ENCODE data around the gene AQP10. TPM values are rescaled to one million over a fixed set of nuclear protein-coding genes. Genes with fewer than 3 reads are reported as not detected.

Gene AQP10
- total RNA-seq, 4 donors from 2014 or later = not detected

DNA sequence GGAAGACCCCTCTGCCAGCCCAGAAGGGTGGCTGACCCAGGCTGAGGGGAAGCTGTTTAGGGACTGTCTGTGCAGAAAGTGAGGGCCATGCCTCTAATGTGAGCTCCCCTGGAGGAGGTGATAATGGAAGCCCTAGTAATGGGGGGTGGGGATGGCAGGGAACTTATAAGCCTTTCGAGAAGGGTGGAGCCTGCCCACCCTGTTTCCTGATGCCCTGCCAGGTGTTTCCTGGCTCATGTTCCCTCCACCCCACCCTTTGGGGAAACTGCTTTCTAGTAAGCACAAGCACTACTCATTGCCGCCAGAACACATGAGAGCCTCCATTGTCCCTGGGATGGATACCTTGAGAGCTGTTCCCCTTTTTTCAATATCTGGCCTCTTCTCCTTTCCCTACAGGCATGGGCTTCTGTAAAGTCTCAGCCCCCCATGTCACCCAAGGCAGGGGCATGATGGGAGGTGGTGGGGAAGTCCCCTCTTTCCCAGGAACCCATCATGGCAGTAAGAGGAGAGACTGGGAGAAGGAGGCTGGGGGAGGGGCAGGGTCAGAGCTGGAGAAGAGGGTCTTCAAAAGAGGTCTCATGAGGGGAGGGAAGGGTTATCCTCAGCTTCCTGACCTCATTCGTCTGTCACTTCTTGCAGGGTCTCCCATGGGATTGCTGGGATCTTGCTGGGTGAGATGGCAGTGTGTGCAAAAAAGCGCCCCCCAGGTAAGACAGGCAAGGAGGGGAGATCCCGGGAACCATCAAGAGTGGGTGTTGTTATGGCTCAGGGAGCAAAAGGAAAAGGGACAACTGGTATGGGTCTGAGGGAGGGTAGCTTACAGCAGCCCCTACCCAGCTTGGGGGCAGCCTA, 6.8 kb downstream of the AQP10 start:
- H3K4me3 ChIP-seq (ENCODE audit: low read depth, poor library complexity, severe bottlenecking) = no peak overlapping the region
- DNase-seq (ENCODE audit: low spot score in 2 of 2) = peak in 1 of 2 donors; percentile 84
- WGBS, 2 donors = 13 to 21% methylated on average over 5 of the region's 5 CpGs
- TF ChIP-seq POLR2A (IDR thresholded peaks at IDR 0.05) = no peak
- intact Hi-C loops (cut with DNase I; ENCODE audit: low total_unique reads) = no loop called here

DNA sequence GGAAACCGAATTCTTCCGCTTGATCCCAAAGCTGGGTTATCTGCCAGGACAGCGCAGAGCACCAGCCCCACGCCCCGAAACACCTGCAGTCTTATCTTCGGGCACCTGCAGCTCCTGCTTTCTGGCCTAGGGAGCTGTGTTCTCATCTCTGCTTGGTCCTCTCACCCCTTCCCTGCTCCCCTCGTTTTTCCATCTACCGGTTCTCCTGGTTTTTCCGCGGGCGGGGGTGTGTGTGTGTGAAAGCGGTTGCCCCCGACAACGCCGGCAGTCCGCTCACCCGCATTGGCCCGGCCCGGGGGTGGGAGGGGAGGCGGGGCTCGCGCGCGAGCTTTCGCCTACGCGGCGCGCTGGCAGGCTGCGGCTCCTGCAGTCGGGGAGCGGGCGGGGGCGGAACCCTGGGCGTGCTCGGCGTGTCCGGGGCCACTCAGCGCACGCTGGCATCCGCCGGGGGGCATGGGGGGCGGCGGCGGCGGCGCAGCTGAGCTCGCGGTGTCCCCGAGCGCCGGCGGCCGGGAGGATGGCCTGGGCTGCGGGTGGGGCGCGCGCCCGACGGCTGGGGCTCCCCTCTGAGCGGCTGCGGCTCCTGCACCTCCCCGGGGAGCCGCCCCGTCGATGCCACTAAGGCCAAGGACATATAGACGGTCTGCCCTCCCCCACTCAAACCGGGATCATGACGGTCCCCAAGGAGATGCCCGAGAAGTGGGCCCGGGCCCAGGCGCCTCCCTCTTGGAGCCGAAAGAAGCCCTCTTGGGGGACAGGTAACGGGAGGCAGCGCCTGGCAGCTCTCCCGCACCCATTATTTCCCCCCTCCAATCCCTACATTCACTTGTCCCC, 7.6 kb downstream of the AQP10 start:
- intact Hi-C loops (cut with DNase I; ENCODE audit: low total_unique reads) = no loop called here
- no peak overlapping the region for H3K4me3 ChIP-seq (ENCODE audit: low read depth, poor library complexity, severe bottlenecking)
- no peak for TF ChIP-seq POLR2A (IDR thresholded peaks at IDR 0.05)
- TF ChIP-seq, protein P1, sequence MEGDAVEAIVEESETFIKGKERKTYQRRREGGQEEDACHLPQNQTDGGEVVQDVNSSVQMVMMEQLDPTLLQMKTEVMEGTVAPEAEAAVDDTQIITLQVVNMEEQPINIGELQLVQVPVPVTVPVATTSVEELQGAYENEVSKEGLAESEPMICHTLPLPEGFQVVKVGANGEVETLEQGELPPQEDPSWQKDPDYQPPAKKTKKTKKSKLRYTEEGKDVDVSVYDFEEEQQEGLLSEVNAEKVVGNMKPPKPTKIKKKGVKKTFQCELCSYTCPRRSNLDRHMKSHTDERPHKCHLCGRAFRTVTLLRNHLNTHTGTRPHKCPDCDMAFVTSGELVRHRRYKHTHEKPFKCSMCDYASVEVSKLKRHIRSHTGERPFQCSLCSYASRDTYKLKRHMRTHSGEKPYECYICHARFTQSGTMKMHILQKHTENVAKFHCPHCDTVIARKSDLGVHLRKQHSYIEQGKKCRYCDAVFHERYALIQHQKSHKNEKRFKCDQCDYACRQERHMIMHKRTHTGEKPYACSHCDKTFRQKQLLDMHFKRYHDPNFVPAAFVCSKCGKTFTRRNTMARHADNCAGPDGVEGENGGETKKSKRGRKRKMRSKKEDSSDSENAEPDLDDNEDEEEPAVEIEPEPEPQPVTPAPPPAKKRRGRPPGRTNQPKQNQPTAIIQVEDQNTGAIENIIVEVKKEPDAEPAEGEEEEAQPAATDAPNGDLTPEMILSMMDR (IDR thresholded peaks at IDR 0.05) = no peak
- DNase-seq (ENCODE audit: low spot score in 2 of 2) = peak in 1 of 2 donors; percentile 96
- WGBS, 2 donors = 6 to 8% methylated on average over 32 to 33 of the region's 76 CpGs

DNA sequence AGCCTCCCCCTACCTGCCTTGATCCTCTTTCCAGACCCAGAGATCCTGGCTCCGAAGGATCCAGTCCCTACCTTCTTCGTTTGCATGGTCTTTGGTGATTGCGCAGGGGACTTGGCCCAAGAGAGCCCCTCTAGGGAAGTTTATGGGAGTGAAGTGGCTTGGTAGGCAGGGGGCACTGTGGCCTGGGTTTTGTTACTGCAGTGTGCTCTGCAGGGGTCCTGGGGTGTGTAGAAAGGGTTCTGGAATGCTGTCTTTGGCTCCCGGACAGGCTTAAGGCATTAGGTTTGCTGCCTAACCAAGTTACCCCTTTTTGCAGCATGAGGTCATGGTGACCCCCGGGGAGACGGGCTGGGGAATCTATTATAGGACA, 8.2 kb downstream of the AQP10 start:
- 55 to 61% methylated on average over 6 of the region's 6 CpGs for WGBS, 2 donors
- intact Hi-C loops (cut with DNase I; ENCODE audit: low total_unique reads) = no loop called here
- DNase-seq (ENCODE audit: low spot score in 2 of 2) = no peak
- TF ChIP-seq, protein P1 (IDR thresholded peaks at IDR 0.05) = no peak
- no peak for TF ChIP-seq POLR2A (IDR thresholded peaks at IDR 0.05)
- no peak overlapping the region for H3K4me3 ChIP-seq (ENCODE audit: low read depth, poor library complexity, severe bottlenecking)

DNA sequence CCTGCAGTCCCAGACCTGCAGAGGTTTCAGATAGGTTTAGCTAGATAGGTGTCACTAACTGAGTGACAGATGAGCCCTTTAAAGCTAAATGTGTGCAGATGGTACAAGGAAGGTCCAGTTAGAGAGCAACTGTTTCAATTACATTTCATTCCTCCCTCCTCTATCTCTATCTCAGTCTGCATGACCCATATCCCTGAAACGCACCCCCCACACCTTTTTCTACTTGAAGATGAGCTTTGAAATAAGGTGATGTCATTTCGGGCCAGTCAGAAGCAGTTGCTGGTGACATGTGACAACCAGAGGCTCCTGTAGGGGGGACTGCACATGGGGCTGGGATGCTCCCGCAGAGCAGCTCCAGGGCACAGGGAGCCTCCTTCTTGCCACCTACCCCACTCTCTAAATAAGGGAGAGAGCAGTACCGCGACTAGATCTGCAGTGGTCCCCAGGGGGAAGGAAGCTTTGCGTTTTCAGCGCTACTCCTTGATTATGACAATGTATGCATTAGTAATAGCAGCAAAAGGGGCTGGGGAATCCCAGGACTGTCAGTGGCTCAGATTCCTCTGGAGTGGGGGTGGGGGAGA, 8.7 kb downstream of the AQP10 start:
- WGBS, 2 donors = 77 to 80% methylated on average over 7 of the region's 7 CpGs
- no peak for TF ChIP-seq POLR2A (IDR thresholded peaks at IDR 0.05)
- TF ChIP-seq, protein P1 (IDR thresholded peaks at IDR 0.05) = no peak
- no peak overlapping the region for H3K4me3 ChIP-seq (ENCODE audit: low read depth, poor library complexity, severe bottlenecking)
- intact Hi-C loops (cut with DNase I; ENCODE audit: low total_unique reads) = loop anchor here (10.0 kb wide), 1 partner anchor 145 kb away; no protein-coding TSS in a partner anchor
- DNase-seq (ENCODE audit: low spot score in 2 of 2) = no peak

DNA sequence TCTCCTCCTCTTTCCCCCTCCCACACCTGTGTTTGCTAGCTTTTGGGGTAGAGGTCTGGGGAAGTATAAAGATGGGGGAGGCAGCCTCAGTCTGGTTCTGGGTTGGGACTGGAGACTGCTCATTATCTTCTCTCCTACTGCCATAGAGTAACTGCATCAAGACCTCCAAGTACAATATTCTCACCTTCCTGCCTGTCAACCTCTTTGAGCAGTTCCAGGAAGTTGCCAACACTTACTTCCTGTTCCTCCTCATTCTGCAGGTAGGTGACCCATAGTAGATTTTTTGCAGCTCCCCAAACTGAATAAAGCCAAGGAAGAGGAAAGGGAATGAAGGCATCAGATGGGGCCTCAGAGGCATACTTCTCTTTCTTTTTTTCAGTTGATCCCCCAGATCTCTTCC, 9.8 kb downstream of the AQP10 start:
- no peak for TF ChIP-seq POLR2A (IDR thresholded peaks at IDR 0.05)
- intact Hi-C loops (cut with DNase I; ENCODE audit: low total_unique reads) = loop anchor here (10.0 kb wide), 1 partner anchor 146 kb away; no protein-coding TSS in a partner anchor
- H3K4me3 ChIP-seq (ENCODE audit: low read depth, poor library complexity, severe bottlenecking) = no peak overlapping the region
- DNase-seq (ENCODE audit: low spot score in 2 of 2) = no peak

DNA sequence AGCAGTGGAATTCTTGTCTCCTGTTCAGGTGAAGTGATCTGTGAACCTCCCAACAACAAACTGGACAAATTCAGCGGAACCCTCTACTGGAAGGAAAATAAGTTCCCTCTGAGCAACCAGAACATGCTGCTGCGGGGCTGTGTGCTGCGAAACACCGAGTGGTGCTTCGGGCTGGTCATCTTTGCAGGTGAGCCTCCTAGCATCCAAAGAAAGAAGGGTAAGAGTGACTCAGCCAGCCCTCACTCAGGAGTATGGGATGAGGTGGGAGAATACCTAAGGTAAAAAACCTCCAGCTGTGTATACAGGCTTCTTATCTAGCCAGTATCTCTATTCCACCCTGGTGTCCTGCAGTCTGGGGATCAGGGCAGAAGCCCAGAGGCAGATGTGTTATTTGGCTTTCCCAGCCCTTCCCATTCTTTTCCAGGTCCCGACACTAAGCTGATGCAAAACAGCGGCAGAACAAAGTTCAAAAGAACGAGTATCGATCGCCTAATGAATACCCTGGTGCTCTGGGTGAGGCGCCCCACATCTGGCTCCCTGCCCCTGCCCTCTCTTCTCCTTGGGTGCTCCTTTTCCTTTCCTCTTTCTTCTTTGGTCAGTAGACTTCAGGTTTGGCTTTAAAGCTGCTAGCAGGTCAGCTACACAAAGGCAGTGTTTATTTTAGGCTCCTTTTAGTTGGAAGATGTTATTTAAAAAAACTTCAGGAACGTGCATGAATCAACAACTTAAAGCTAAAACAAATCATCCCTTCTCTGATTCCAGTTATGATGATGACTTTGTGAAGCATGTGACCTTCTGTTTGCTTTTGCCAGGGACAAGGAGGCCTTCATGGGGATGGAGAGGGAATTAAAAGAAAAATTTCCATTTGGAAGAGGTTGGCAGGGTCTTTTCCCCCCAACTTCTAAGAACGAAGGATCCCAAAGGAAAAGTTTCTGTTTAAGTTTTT, 13.5 kb downstream of the AQP10 start:
- 71 to 74% methylated on average over 13 of the region's 13 CpGs for WGBS, 2 donors
- intact Hi-C loops (cut with DNase I; ENCODE audit: low total_unique reads) = loop anchor here (10.0 kb wide), 1 partner anchor 150 kb away; no protein-coding TSS in a partner anchor
- no peak for DNase-seq (ENCODE audit: low spot score in 2 of 2)
- no peak overlapping the region for H3K4me3 ChIP-seq (ENCODE audit: low read depth, poor library complexity, severe bottlenecking)
- TF ChIP-seq, protein P1 (IDR thresholded peaks at IDR 0.05) = no peak
- no peak for TF ChIP-seq POLR2A (IDR thresholded peaks at IDR 0.05)

Measured in lower leg skin (tissue), 4 donors.